Panc1 (cell line): Measurements from ENCODE around the gene THEM4.

Source experiments
- POLR2AphosphoS5 ChIP-seq: IDR thresholded peaks from 2 replicates; pipeline ENCODE4 v1.6.1; 2012; ENCODE audit warnings: mild to moderate bottlenecking, low read depth, low read length, moderate library complexity
- SIN3A ChIP-seq: IDR thresholded peaks from 2 replicates; pipeline ENCODE4 v1.6.1; 2012; ENCODE audit warnings: low read depth, mild to moderate bottlenecking, low read length, moderate library complexity, borderline replicate concordance; ENCODE audit not compliant: insufficient read depth
- TF ChIP-seq, protein P1 (sequence below): fragments of 450-650 bp; IDR thresholded peaks from 2 replicates; pipeline ENCODE4 v1.5.1; 2017; ENCODE audit warnings: mild to moderate bottlenecking

DNA sequence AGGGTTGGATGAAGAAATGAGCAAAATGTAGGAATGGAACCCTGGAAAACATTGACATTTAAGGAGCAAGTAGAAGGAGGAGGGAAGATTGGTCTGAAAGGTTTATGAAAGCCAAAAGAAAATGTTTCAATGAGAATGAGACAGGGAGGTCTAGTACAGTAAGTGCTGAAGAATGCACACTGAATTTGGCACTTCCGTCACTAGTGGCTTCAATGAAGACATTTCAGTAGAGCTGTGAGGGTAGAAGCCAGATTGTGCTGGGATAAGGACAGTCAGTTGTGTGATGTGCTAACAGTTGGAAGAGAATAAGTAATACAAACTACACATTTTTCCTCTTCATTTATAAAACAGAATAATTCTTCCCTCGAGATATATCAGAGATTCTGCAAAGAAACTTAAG, 17.1 kb downstream of the THEM4 start:
- TF ChIP-seq POLR2AphosphoS5: no peak
- TF ChIP-seq, protein P1, sequence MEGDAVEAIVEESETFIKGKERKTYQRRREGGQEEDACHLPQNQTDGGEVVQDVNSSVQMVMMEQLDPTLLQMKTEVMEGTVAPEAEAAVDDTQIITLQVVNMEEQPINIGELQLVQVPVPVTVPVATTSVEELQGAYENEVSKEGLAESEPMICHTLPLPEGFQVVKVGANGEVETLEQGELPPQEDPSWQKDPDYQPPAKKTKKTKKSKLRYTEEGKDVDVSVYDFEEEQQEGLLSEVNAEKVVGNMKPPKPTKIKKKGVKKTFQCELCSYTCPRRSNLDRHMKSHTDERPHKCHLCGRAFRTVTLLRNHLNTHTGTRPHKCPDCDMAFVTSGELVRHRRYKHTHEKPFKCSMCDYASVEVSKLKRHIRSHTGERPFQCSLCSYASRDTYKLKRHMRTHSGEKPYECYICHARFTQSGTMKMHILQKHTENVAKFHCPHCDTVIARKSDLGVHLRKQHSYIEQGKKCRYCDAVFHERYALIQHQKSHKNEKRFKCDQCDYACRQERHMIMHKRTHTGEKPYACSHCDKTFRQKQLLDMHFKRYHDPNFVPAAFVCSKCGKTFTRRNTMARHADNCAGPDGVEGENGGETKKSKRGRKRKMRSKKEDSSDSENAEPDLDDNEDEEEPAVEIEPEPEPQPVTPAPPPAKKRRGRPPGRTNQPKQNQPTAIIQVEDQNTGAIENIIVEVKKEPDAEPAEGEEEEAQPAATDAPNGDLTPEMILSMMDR: no peak
- no peak for TF ChIP-seq SIN3A
